ENCODE results near the gene ZNF524. TPM values are rescaled to one million over a fixed set of nuclear protein-coding genes. Genes with fewer than 3 reads are reported as not detected.

The ZNF524 gene
- total RNA-seq, 2 donors from 2014 or later = 5.0 to 5.8 TPM

DNA sequence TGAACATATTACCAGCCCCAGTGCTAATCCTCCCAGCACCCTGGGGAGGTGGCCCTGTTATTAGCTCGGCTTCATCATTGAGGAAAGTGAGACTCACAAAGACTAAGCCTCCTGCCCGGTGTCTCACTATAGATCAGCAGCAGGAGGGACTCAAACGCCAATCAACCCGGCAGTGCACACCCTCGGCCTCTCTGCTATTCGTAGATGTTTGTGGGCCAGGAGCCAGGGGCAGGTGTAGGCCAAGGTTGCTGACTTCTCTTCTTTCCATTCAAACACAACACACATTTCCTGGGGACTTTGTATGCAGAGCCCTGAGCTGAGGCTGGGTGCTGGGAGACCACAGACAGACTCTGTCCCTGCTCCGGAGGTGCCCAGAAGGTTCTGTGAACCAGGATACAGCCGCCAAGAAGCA lies 45.3 kb upstream of the ZNF524 start:
- Mint-ChIP-seq H3K36me3 (ENCODE audit: low read depth) (no peaks in the 10 kb centered on the region), H3K4me3 (no peak overlapping the region), H3K4me1 (peaks cover 23% of the 10 kb centered on the region), H3K27me3 (ENCODE audit: insufficient read depth) (peaks cover 4% of the 10 kb centered on the region), H3K9me3 (no peaks in the 10 kb centered on the region), H3K27ac (no peak overlapping the region)
- H3K4me3 ChIP-seq (ENCODE audit: low read length) = no peak overlapping the region
- no peaks in the 10 kb centered on the region for H3K27me3 ChIP-seq (ENCODE audit: control insufficient read depth, insufficient read depth, low read length, poor library complexity, severe bottlenecking)
- WGBS, 2 experiments (ENCODE audit: insufficient coverage in 1 of 2, insufficient read length in 1 of 2) = 65 to 88% methylated on average over 6 to 8 of the region's 8 CpGs
- no peaks in the 10 kb centered on the region for H3K9me3 ChIP-seq (ENCODE audit: control insufficient read depth, low read length)
- no peak overlapping the region for H3K9ac ChIP-seq (ENCODE audit: extremely low read depth, low read length, poor library complexity, severe bottlenecking)
- peak overlapping the region; percentile 4 for H3K27ac ChIP-seq (ENCODE audit: low read depth, low read length)
- H3K36me3 ChIP-seq (ENCODE audit: control insufficient read depth, insufficient read depth, low read length) = no peaks in the 10 kb centered on the region
- H3K4me1 ChIP-seq (ENCODE audit: control insufficient read depth, insufficient read depth, low read length) = peaks cover 6% of the 10 kb centered on the region
- TF ChIP-seq, protein P1, sequence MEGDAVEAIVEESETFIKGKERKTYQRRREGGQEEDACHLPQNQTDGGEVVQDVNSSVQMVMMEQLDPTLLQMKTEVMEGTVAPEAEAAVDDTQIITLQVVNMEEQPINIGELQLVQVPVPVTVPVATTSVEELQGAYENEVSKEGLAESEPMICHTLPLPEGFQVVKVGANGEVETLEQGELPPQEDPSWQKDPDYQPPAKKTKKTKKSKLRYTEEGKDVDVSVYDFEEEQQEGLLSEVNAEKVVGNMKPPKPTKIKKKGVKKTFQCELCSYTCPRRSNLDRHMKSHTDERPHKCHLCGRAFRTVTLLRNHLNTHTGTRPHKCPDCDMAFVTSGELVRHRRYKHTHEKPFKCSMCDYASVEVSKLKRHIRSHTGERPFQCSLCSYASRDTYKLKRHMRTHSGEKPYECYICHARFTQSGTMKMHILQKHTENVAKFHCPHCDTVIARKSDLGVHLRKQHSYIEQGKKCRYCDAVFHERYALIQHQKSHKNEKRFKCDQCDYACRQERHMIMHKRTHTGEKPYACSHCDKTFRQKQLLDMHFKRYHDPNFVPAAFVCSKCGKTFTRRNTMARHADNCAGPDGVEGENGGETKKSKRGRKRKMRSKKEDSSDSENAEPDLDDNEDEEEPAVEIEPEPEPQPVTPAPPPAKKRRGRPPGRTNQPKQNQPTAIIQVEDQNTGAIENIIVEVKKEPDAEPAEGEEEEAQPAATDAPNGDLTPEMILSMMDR (conservative IDR thresholded peaks at IDR 0.05) = no peak
- no peak for DNase-seq

DNA sequence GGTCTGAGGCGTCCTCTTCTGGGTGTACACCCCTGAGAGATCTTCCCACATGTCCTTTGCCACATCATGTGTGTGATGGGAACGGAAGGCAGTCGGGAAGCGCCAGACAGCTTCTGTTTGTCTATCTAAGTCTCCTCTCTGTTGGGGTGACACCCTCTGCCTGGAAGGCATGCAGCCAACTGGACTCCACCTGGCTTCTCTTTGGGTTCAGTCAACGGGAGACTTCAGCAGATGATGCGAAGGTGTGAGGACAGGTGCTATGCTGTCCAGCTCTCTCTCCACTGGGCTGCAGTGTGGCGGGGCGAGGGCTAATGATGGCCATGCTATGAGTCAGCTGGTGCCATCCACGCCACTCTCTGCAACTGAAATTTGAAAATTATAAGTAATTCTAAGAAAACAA lies 40.4 kb upstream of the ZNF524 start:
- H3K27me3 Mint-ChIP-seq (ENCODE audit: insufficient read depth) = peaks cover 18% of the 10 kb centered on the region
- no peaks in the 10 kb centered on the region for H3K36me3 Mint-ChIP-seq (ENCODE audit: low read depth)
- H3K9me3 ChIP-seq (ENCODE audit: control insufficient read depth, low read length) = no peaks in the 10 kb centered on the region
- no peak overlapping the region for H3K4me3 ChIP-seq (ENCODE audit: low read length)
- peaks cover 4% of the 10 kb centered on the region for H3K4me1 Mint-ChIP-seq
- no peak overlapping the region for H3K27ac ChIP-seq (ENCODE audit: low read depth, low read length)
- no peak overlapping the region for H3K9ac ChIP-seq (ENCODE audit: extremely low read depth, low read length, poor library complexity, severe bottlenecking)
- DNase-seq = no peak
- no peaks in the 10 kb centered on the region for H3K36me3 ChIP-seq (ENCODE audit: control insufficient read depth, insufficient read depth, low read length)
- no peak overlapping the region for H3K4me3 Mint-ChIP-seq
- H3K9me3 Mint-ChIP-seq = peaks cover 3% of the 10 kb centered on the region
- H3K4me1 ChIP-seq (ENCODE audit: control insufficient read depth, insufficient read depth, low read length) = no peaks in the 10 kb centered on the region
- no peaks in the 10 kb centered on the region for H3K27me3 ChIP-seq (ENCODE audit: control insufficient read depth, insufficient read depth, low read length, poor library complexity, severe bottlenecking)
- WGBS, 2 experiments (ENCODE audit: insufficient coverage in 1 of 2, insufficient read length in 1 of 2) = 89 to 91% methylated on average over 2 to 8 of the region's 9 CpGs
- no peak overlapping the region for H3K27ac Mint-ChIP-seq
- TF ChIP-seq, protein P1 (conservative IDR thresholded peaks at IDR 0.05) = no peak

DNA sequence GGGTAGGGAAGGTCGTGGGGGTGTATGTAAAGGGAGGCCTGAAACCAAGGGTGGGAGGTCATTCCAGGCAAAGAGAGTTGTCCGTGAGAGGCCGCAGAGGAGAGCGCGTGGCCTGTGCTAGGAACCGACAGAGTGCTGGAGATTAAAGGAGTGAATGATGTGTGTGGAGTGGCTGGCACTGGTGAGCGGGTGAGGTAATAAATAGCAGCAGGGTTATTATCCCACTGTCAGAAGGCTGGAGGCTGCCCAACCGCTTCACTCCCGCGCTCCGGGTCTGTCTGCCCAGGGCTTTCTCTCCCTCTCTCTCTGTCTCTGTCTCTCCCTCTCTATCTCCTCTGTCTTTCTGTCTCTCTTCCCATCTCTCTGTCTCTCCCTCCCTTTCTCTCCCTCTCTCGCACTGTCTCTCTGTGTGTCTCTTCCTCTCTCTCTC lies 36.8 kb upstream of the ZNF524 start:
- no peak overlapping the region for H3K4me3 ChIP-seq (ENCODE audit: low read length)
- H3K9me3 Mint-ChIP-seq = peaks cover 3% of the 10 kb centered on the region
- H3K27me3 Mint-ChIP-seq (ENCODE audit: insufficient read depth) = peaks cover 22% of the 10 kb centered on the region
- no peak overlapping the region for H3K27ac ChIP-seq (ENCODE audit: low read depth, low read length)
- no peak overlapping the region for H3K9ac ChIP-seq (ENCODE audit: extremely low read depth, low read length, poor library complexity, severe bottlenecking)
- no peaks in the 10 kb centered on the region for H3K36me3 ChIP-seq (ENCODE audit: control insufficient read depth, insufficient read depth, low read length)
- H3K27ac Mint-ChIP-seq = no peak overlapping the region
- H3K9me3 ChIP-seq (ENCODE audit: control insufficient read depth, low read length) = no peaks in the 10 kb centered on the region
- H3K4me1 Mint-ChIP-seq = no peaks in the 10 kb centered on the region
- H3K4me3 Mint-ChIP-seq = no peak overlapping the region
- TF ChIP-seq, protein P1 (conservative IDR thresholded peaks at IDR 0.05) = no peak
- H3K27me3 ChIP-seq (ENCODE audit: control insufficient read depth, insufficient read depth, low read length, poor library complexity, severe bottlenecking) = peaks cover 6% of the 10 kb centered on the region
- DNase-seq = no peak
- WGBS, 2 experiments (ENCODE audit: insufficient coverage in 1 of 2, insufficient read length in 1 of 2) = 82 to 84% methylated on average over 9 to 12 of the region's 12 CpGs
- H3K36me3 Mint-ChIP-seq (ENCODE audit: low read depth) = no peaks in the 10 kb centered on the region
- H3K4me1 ChIP-seq (ENCODE audit: control insufficient read depth, insufficient read depth, low read length) = no peaks in the 10 kb centered on the region

Data from endodermal cell (in vitro differentiated cells).